ENCODE results near the gene XCL1. TPM values are rescaled to one million over a fixed set of nuclear protein-coding genes. Genes with fewer than 3 reads are reported as not detected.

The XCL1 gene
- total RNA-seq, 2 experiments from 2014 or later: 0.22 to 0.38 TPM

DNA sequence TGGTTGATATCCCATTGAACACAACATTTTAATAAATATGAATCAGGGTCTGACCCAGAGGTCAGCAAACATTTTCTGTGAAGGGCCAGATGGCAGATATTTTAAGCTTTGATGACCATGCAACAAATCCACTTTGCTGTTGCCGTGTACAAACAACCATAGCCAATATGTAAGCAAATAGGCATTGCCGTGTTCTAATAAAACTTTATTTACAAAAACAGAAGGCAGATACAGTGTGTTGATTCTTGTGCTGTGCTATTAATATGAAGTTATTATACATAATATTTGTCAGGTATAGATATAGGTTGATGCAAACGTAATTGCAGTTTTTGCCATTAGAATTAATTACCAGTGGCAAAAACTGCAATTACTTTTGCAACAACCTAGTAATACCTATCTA lies 8.8 kb upstream of the XCL1 start:
- DNase-seq: no peak

DNA sequence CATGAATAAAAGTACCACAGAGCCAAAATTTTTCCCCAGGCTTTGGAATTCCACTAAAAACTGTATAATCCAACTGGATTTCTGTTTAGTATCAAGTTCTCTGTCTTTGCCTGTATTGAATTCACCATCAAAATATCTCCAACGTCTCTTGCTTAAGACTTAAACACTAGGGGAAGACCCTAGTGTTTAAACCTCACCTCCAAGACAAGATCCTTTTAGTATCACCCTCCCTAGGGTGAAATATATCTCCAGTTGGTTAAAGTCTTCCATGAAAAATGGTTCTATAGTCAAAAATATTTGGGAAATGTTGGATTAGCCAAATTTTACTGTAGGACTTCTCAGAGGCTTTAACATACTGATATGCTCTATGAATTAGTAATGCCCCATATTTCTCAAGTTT lies 8.1 kb upstream of the XCL1 start:
- DNase-seq (no peak), ATAC-seq (ENCODE audit: poor library complexity) (no peak)
- H3K36me3 Mint-ChIP-seq (ENCODE audit: low read depth): no peaks in the 10 kb centered on the region
- peaks cover 6% of the 10 kb centered on the region for H3K4me1 Mint-ChIP-seq (ENCODE audit: low read depth)
- Histone ChIP-seq H3K4me1 (ENCODE audit: insufficient read depth, low read length) (no peaks in the 10 kb centered on the region), H3K9me3 (ENCODE audit: control insufficient read depth in 1 of 2, insufficient read depth in 1 of 2, low read length in 2 of 2) (no peaks in the 10 kb centered on the region), H3K27ac (ENCODE audit: low read depth in 1 of 2, low read length in 2 of 2) (no peak overlapping the region), H3K27me3 (ENCODE audit: control insufficient read depth in 1 of 2, insufficient read depth in 2 of 2, low read length in 2 of 2) (no peaks in the 10 kb centered on the region), H3K4me3 (ENCODE audit: low read length) (no peak overlapping the region), H3K36me3 (ENCODE audit: insufficient read depth, low read length) (no peaks in the 10 kb centered on the region)
- TF ChIP-seq CTCF (IDR thresholded peaks at IDR 0.05): no peak
- intact Hi-C loops (cut with DNase I, micrococcal nuclease): no loop called here
- no peaks in the 10 kb centered on the region for H3K27me3 Mint-ChIP-seq
- no peak overlapping the region for H3K27ac Mint-ChIP-seq
- H3K4me3 Mint-ChIP-seq: no peak overlapping the region
- ChIA-PET POLR2A (no interaction called here), CTCF (interaction anchor here (1.3 kb wide), 1 partner anchor 128 kb away, joined by 5 read pairs; no protein-coding TSS in a partner anchor)
- H3K9me3 Mint-ChIP-seq: peaks cover 4% of the 10 kb centered on the region

More for the DNA sequence above, 8.8 kb upstream of the XCL1 start:
- Mint-ChIP-seq H3K4me1 (ENCODE audit: low read depth) (peaks cover 4% of the 10 kb centered on the region), H3K27ac (no peak overlapping the region), H3K27me3 (no peaks in the 10 kb centered on the region), H3K4me3 (no peak overlapping the region), H3K9me3 (peaks cover 4% of the 10 kb centered on the region), H3K36me3 (ENCODE audit: low read depth) (no peaks in the 10 kb centered on the region)
- Histone ChIP-seq H3K4me1 (ENCODE audit: insufficient read depth, low read length) (no peaks in the 10 kb centered on the region), H3K4me3 (ENCODE audit: low read length) (no peak overlapping the region), H3K9me3 (ENCODE audit: control insufficient read depth in 1 of 2, insufficient read depth in 1 of 2, low read length in 2 of 2) (no peaks in the 10 kb centered on the region), H3K27me3 (ENCODE audit: control insufficient read depth in 1 of 2, insufficient read depth in 2 of 2, low read length in 2 of 2) (no peaks in the 10 kb centered on the region), H3K27ac (ENCODE audit: low read depth in 1 of 2, low read length in 2 of 2) (no peak overlapping the region), H3K36me3 (ENCODE audit: insufficient read depth, low read length) (no peaks in the 10 kb centered on the region)
- CTCF ChIA-PET: no interaction called here
- intact Hi-C loops (cut with DNase I, micrococcal nuclease): no loop called here
- TF ChIP-seq CTCF (IDR thresholded peaks at IDR 0.05): no peak
- POLR2A ChIA-PET: no interaction called here
- ATAC-seq (ENCODE audit: poor library complexity): no peak

GRCh38 chr1:168570652-168571051 lies 5.8 kb upstream of the XCL1 start:
- POLR2A ChIA-PET: no interaction called here
- H3K9me3 Mint-ChIP-seq: no peaks in the 10 kb centered on the region
- intact Hi-C loops (cut with DNase I, micrococcal nuclease): no loop called here
- CTCF ChIA-PET: interaction anchor here (0.8 to 1.0 kb wide), 2 partner anchors 228 to 230 kb away, joined by 3 read pairs; no protein-coding TSS in a partner anchor
- no peak overlapping the region for H3K27ac Mint-ChIP-seq
- ATAC-seq (ENCODE audit: poor library complexity): no peak
- peaks cover 11% of the 10 kb centered on the region for H3K4me1 Mint-ChIP-seq (ENCODE audit: low read depth)
- no peaks in the 10 kb centered on the region for H3K36me3 ChIP-seq (ENCODE audit: insufficient read depth, low read length)
- DNase-seq: no peak
- H3K36me3 Mint-ChIP-seq (ENCODE audit: low read depth): no peaks in the 10 kb centered on the region
- no peaks in the 10 kb centered on the region for H3K4me1 ChIP-seq (ENCODE audit: insufficient read depth, low read length)
- no peak overlapping the region for H3K27ac ChIP-seq (ENCODE audit: low read depth in 1 of 2, low read length in 2 of 2)
- TF ChIP-seq CTCF (IDR thresholded peaks at IDR 0.05): no peak
- no peak overlapping the region for H3K4me3 Mint-ChIP-seq
- no peak overlapping the region for H3K4me3 ChIP-seq (ENCODE audit: low read length)
- no peaks in the 10 kb centered on the region for H3K9me3 ChIP-seq (ENCODE audit: control insufficient read depth in 1 of 2, insufficient read depth in 1 of 2, low read length in 2 of 2)
- no peaks in the 10 kb centered on the region for H3K27me3 ChIP-seq (ENCODE audit: control insufficient read depth in 1 of 2, insufficient read depth in 2 of 2, low read length in 2 of 2)
- no peaks in the 10 kb centered on the region for H3K27me3 Mint-ChIP-seq

Data from CD4-positive, alpha-beta T cell (primary cell).